ENCODE results near the gene TM4SF1.

Gene TM4SF1

DNA sequence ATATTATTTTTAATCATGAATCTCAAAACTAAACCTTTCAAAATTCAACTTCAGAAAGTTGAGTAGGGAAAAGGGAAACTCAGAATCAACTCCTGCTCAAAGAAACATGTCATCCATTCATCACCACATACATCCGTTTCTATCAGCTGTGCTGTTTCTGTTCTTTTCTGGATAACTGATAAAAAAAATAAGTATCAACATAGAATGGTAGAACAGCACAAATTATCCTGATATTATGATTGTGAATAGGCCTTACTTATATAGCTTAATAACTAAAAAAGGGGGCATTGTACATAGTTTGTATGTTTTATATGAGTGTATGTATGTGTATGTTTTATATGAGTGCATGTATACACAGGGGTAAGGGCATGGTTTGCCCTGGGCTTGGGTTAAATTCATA lies 3.1 kb downstream of the TM4SF1 start:
- no peak for DNase-seq

DNA sequence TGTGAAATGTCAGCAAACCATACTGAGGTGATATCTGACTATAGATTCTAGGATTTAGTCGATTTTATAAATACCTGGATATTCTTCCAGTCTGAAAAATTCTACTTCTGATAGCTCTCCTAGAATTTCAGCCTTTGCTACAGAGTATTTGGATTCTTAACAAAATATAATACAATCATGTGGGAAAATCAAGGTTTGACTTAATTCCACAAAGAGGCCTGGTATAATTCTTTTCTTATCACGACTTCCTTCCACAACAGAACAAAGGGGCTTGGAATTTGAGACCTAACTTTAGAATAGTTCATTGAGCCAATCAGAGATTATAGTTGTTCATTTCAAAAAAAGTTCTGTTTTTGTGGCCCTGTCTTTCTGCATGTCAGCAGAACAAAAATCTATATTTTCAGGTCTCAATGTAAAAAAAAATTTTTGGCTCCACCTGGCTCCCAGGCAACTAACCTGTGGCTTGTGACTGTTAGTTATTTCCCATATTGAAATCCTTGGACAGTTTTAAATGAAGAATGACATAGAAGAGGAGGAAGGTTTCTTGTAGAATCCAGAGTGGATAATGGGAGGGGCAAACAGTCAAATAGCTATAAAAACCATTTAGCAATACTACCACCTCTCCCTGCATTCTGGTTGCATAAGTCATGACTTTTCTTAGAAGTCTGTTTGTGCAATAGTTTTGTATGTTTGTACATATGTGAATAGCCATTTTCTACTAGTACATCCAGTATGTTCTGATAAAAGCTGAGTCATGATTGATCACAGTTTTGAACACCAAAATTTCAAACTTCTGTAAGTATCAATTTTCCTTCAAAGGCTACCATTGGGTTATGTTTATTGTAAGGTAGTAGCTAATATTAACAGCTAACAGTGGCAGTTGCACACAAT lies 4.0 kb downstream of the TM4SF1 start:
- no peak for DNase-seq

DNA sequence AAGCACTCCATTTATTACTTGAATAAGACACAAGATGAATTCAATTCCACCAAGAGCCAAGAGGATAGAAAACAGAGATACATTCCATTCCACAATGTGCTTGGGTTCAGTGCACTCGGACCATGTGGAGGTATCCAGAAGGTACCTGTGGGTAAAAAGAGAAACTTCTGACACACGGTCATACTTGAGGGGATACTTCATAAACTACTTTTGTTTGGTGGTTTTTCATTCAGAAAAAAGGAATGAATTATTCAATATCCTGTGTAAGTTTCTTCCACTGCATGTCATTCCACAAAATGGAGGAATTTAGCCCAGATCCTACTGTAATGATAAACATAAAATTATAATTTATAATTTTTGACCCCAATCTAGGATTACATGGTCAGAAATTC lies 5.7 kb downstream of the TM4SF1 start:
- DNase-seq = no peak

DNA sequence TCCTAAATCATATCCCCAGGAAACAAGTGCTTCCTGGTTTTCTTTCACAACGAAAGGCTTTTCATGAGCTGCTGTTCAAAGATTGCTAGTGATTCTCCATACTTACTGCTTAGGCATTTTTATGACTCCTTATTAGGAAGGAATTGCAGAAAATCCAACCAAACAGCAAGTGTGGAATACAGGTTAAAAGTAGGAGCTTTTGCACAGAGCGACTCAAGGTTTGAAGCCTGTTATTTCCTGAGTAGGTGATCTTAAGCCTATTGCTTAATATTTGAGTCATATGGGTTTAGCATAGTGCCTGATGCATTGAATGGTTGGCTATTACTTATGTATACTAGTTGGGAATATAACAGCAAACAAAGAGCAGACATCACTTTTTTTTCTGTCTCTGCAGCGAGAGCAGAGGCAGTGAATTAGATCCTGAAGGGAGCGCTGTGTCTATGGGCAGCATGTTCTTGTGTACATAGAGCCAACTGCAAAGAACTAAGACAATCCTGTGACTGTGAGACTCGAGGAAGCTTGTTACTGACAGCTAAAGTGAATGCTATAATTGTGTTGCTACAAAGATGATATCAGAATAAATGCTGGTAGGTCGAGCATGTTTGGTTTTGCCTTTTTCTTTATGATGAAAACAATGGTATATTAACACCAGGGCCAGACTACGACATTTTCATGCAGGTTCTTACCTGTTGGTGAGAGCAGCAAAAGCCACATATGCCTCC lies 6.3 kb downstream of the TM4SF1 start:
- DNase-seq = no peak

DNA sequence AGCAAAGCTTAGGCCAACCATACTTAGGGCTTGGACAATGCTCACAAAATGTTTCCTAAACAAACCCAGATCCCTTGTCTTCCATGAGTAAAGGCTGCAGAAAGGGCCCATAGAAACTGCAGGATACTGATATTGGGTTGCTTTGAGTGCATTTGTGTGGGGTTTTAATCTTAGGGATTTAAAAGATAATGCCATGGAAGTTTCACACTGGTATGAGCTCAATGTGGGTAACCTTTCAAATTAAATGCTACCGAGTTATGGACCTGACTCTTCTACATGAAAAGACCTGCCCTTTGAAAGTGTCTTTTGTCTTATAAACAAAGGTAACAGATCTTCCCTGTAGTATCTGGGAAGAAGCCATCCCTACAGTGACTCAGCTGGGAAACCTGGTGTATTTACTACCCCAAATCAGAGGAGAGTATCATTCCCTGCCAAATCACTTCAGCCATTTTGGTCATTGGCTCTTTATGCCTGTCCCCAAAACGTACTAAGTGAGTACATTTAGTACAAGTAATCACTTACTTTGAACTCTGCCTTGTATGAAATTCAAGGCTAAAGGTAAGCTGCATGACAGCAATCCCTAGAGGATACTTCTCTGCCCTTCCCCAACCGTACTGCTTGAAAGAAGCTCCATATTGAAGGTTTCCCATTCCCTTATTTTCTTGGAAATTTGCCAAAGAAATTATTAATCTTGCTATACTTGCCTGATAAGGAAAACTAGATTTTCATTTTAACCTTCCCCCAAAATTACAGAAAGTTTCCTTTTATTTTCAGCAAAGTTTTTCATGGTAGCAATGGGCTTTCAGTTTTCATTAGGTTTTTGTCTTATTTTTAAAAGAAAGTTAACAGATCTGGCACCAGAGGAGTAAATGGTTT lies 7.2 kb downstream of the TM4SF1 start:
- no peak for DNase-seq

DNA sequence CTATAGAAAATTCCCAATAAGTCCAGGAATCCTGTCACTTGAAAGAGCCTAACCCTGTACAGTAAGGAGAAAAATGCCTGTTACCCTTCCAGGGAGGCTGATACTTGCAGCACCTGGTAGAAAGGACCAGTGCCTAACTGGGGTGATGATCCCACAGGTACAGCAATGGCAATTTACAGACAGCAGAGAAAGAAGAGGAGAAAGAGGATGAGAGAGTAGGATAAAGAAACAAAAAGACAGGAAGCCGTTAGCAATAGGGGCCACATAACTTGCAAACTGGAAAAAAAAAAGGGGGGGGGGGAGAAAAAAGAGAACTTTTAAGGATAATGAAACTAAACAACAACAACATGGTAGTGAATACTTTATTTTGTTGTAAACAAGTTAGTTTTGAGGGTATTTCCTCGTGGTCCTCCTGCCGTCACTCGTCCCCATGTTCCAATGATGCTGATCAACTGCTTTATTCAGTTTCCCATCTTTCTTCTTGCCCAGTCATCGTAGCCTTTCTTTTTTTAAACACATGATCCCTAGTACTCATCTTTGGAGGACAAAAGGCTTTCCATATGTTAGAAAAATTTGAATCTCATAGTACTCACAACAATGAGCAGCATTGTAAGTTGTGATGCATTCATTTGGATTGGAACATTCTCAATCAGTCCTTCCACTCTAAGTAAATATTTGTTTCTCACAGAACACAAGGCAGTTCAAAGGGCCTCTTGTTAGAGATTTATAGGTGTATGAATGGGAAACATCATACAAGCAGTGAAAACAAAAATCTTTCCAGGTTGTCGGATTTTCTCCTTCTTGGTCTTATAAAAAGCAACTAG lies 8.6 kb downstream of the TM4SF1 start:
- peak; percentile 42 for DNase-seq

DNA sequence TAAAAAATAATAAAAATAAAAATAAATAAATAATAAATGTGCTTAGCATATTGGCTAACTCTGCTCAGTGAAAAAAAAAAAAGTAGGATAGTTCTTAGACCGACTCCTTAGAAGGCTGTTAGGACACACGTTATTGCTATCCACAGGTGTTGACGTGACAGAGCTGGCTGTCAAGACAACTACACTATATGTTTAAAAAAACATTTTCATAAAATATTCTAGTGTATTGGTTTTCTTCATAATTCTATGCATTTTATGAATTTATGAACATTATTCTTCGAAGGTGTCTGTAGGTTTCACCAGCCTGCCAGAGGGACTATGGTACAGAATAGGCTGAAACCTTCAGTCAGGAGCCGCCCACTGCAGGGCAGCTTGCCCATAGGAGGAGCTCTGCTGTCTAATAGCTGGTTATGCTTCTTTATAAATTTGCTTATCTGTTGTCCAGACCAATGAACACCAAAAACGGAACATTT lies 9.2 kb downstream of the TM4SF1 start:
- DNase-seq = no peak

DNA sequence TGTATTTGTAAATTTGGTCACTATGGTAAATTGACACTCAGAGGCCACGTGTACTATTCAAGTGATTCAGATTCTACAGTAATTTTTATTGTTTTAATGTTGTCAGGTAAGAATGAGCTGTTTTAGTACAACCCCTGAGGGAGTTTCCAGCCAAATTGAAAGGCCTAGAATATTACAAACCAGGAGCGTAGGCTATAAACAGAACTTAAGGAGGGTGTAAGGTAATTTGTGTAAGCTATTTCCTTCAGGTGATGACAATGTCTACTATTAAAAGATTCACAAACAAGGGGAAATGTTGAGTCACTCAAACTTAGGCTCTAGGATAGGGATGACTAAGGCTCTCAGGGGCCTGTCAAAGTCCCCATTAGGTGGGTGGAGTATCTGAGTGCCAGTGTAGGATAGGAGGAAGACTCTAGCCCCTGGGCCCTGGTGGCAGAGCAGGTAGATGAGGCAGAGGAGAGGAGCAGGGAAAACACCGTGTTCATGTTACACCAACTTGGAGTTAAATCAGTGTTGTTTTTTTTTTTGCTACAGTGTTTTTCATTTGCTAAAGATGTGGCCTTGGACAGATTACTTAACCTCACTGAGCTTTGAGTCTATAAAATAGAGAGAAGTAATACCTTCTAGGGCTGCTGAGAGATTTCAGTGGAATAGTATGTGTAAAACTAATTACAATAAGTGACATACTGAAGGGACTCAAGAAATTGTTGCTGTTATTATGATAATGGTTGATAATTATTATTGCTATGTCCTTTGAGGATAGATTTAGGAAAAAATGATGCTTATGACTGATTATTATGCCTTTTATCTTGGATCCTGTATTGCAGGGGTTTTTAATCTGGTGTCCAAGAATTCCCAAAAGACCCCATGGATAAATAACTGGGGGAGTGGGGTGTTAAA lies 10.3 kb downstream of the TM4SF1 start:
- DNase-seq = peak; percentile 68

DNA sequence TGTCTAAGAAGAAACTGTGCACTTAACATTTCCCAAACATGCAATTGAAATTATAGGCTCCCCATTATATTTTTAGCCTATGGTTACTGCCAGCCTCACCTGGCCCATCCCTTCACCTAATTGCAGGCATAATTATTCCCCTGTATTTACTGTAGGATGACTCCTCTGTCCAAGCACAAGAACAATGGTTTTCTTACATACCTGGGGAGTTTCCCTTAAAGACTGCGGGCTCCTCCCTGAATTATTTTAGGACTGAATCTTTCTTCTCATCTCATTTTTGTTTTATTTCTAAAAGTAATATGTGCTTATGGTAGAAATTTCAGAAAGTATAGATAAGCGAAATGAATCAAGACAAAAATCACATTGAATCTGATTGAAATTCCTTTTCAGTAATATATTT lies 11.4 kb downstream of the TM4SF1 start:
- no peak for DNase-seq

DNA sequence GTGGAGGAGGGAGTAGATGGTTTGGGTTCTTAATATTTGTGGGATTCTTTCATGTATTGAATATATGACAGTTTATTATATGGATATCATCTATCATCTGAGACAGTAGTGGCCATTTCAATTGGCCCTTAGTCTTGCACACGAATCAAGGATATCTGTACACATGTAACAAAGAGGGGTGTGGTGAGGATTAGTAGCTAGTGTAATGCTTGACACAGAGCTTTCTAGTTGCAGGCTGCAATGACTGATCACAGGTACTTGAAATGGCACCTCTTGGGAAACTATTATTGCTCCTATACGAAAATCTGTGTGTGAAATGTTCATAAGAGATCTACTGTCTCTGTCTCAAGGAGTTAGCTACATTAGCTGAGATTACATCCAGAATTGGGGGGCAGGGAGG lies 12.8 kb downstream of the TM4SF1 start:
- no peak for DNase-seq

DNA sequence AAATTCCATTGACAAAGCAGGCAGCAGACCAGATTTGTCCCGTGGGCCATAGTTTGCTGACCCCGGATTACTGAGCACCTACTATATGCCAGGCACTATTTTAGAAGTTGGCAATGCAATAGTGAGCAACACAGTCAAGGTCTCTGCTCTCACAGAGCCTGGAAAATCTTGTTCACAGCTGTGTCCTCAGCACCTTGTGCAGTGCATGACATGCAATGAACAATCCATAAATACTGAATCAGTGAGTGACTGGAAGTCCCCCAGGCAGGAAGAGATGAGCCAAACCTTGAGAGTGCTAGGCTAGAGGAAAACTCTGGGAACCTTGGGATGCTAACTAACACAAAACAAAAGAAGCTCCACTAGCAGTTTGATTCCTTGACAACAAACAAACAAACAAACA lies 14.4 kb downstream of the TM4SF1 start:
- DNase-seq = no peak

DNA sequence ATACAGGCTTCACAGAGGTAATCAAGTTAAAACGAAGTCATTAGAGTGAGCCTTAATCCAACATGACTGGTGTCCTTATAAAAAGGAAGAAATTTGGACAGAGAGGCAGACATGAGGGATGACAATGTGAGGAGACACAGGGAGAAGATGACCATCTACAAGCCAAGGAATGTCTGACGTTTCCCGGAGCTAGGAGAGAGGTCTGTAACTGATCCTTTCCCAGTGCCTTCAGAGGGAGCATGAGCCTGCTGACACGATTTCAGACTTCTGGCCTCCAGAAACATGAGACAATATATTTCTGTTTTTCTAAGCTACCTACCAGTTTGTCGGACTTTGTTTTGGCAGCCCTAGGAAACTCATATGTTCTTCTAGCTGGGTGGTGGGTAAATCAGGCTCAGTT lies 15.1 kb downstream of the TM4SF1 start:
- DNase-seq = no peak

DNA sequence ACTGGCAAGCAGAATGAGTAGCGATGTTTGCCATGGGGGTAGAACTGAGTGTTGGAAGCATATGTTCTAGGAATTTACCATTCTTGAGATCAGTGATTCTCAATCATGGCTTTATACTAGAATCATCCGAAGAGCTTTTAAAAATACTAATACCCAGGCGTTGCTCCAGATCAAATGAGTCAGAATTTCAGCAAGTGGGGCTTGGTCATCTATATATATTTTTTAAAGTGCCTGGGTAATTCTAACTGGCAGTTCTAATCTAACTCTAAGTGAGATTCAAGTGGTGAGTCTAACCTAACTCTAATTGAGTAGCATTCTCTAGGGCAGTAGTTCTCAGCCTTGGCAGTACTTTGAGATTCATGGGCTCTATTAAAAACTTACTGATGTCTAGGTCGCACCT lies 20.8 kb downstream of the TM4SF1 start:
- DNase-seq = no peak

DNA sequence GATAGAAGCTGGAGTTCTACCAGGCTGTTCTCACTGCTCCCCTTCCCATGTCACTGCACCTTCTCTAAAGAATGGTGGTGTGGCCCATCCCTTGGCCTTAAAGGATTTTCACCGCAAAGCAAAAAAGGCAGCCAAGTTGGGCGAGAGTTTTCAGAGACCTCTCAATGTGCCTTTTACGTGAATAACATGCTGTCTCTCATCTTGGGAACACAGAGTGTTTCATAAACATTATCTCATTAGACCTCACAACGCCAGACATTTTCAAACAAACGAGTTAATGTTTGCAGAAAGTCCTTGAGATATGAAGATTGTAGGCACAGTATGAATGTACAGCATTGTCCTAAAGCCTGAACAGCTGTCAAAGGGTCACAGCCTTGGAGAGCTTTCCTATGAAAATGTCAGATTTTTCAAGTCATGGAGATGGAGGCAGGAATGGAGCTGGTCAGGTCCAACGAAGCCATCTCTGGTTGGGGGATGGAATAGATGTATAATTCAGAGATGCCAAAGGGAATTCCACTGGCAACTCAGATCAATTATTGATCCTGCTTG lies 21.3 kb downstream of the TM4SF1 start:
- DNase-seq = no peak

DNA sequence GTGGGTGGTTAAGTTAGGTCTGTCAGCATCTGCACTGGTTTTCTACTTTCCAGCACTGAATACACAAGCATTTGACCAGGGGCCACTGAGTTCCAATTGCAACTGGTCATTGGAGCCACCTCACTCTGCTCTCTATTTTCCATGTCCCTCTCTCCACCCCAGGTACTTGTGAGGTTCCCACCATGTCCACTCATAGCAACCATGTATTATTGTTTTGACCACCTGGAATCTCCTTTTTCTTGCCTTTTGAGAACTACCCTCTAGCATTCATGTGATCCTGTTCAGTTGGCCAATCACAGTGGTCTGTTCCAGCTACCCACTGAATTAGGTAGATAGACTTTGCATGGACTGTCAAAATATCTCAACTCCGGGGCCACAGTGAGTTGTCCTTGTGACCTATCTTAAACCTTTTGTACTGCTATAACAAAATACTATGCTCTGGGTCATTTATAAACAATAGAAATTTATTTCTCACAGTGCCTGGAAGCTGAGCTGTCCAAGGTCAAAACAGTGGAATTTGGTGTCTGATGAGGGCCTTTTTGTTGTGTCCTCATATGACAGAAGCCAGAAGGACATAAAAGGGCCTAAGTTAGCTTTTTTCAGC lies 23.8 kb downstream of the TM4SF1 start:
- DNase-seq = no peak

DNA sequence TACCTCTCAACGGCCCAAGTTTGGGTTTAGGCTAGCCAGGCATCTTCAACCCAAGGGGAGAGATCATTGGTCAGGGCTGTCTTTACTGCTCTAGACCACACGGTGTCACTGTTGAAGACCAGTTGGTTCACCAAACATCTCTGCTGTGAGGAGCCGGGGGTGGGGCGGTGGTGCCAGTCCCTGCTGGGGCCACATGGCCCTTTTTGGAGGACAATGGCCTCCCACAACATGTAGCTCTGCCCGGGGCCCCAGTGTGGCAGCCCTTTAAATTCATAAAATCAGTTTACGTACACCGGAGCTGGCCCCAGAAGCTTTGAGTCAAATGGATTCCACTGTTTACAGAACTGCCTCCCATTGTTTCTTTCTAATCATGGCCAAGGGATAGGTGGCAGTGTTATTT lies 24.9 kb downstream of the TM4SF1 start:
- peak; percentile 54 for DNase-seq

DNA sequence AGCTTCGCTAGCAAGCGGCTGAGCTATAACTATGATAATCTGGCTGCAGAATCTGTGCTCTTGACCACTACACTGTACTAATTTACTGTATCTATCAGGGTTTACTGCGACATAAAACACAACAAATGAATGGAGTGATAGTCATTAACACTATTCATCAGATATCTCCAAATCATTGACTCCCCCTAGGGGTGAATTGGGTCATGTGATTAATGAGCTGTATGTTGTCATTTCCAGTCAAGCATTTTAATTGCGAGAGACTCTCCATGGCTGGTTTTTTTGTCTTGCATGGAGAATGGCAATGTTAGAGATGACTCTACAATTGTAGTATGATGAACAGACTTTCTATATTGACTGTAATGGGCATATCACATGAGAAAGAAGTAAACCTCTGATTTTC lies 33.5 kb downstream of the TM4SF1 start:
- DNase-seq = no peak

DNA sequence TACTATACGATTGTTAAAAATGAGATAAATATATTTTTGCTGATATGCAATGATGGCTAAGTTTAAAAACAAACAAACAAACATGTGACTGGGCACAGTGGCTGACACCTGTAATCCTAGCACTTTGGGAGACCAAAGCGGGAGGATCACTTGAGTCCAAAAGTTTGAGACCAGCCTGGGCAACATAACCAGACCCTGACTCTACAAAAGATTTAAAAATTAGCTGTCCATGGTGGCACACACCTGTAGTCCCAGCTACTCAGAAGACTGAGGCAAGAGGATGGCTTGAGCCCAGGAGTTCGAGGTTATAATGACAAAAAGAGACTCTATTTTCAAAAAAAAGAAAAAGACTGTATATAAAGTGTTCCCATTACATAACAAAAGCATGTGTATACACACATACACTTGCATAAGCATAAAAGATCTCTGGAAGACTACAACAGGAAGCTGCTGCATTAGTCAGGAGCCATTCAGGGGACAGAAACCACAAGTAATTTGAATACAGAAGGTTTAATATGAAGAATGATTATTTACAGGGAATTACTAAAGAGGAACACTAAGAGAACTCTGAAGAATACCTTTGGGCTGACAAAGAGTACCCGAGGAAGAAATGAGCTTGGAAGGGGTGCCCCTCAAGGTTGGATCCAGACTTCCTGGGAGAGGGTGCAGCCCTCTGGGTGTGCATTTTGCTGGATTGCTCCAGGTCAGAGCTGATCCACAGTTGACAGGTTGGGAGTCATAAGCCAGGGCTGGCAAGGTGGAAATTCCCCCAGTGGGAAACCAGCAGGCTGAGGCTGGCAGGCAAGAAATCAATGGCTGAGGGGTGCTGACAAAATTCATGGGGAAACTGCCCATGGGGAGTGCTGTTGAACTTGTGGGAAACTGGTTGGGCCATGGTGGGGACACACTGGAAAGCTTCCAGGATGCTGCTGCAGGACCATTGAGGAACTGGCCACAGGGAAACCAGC lies 34.8 kb downstream of the TM4SF1 start:
- DNase-seq = no peak

DNA sequence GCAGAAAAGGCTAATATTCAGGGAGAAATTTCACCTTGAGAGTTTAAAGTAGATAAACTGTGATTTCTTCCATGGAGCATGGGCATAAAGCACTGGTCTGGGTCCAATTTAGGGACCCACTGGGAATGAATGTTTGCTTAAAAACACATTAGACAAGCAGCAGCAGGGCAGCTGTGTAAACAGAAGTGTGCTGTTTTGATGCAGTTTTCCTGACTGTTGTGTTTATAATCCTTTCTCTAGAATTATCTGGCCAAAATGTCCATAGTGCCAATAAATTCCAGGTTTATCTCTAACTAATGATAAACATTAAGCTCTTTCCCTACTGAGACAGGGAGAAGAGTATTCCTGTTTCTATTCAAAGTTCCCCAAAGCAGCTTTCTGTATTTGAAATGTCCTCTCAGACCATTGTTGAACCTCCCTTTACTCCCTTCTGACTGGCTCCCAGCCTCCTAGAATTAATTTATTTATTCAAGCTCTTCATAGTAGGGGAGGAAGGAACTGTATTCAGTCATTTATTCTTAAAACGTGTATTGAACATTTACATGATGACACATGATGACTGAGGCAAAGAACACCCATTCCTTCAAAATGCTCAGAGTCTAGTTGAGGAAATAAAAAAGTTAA lies 37.0 kb downstream of the TM4SF1 start:
- peak; percentile 49 for DNase-seq

Measured in NCI-H1436 (cell line).